Transverse colon (tissue), 4 donors: ENCODE data around the gene STBD1.

Experiments used
- CTCF ChIP-seq, 5 experiments: fragments of 200-600 bp in 3 of 5; fragments of 450-650 bp in 2 of 5; sonication (generic) in 3 of 5; IDR thresholded peaks; 1 replicate in 2 of 5; 2 replicates in 3 of 5; pipeline ENCODE4 v1.5.1; 2016 to 2017; ENCODE audit warnings: antibody characterized with exemption in 5 of 5, inconsistent platforms in 3 of 5, mild to moderate bottlenecking in 2 of 5, moderate library complexity in 1 of 5
- EP300 ChIP-seq: sonication (generic); formaldehyde crosslinking; IDR thresholded peaks from one replicate; pipeline ENCODE4 v1.6.1; 2017; ENCODE audit warnings: antibody characterized with exemption, low read depth
- POLR2A ChIP-seq: fragments of 450-650 bp; IDR thresholded peaks from one replicate; pipeline ENCODE4 v1.6.1; 2016; ENCODE audit warnings: antibody characterized with exemption, mild to moderate bottlenecking, moderate library complexity
- POLR2AphosphoS5 ChIP-seq, 3 donors: sonication (generic); formaldehyde crosslinking; IDR thresholded peaks; one replicate each; pipeline ENCODE4 v1.6.1; 2016; ENCODE audit warnings: antibody characterized with exemption in 3 of 3

DNA sequence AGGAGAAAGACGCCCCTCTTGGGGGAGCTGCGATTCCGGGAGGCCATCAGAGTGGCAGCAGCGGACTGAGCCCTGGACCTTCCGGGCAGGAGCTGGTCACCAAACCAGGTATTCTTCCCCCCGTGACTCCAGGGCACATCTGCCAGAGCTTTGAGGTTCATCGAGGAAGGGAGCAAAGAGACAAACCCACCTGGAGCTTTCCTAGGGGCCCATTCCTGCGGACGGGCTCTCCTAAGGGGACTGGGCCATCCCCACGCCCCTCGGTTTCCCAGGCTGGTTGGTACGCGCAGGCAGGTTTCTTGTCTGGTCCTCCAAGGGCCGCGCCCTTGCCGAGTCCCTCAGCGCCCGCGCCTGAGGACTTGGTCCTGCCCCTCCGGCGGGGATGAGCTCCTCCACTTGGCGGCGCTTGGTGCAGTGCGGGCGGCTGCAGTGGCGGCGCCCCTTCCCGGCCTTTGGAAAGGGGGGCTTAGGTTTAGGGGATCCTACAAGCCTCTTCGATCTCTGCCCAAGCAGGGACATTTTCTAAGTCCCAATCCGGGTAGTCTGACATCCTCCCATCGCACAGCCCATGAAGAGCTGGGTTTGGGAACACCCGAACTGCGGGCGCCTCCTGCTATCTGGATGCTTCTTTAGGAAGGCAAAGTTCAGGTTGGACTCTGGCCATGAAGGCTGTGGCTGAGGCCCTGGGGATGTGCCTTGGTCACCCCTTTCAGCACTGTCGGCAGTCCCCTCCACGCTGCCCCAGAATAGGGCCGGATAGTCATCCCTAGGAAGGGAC, 538 bp downstream of the STBD1 start:
- TF ChIP-seq CTCF (IDR thresholded peaks at IDR 0.05) = peak; percentile 34 to 51 (median 41)
- TF ChIP-seq POLR2A = no peak
- TF ChIP-seq POLR2AphosphoS5 (IDR thresholded peaks at IDR 0.05) = peak in 1 of 3 donors; percentile 21
- TF ChIP-seq EP300 = no peak
